Stomach smooth muscle (tissue), 2 donors: Measurements from ENCODE around the gene ADIRF.
"Not testable (repeated sequence)": the region's sequence is repeated elsewhere in the genome, so short reads cannot be mapped to it uniquely, and the experiment has no call there.

ENCODE experiments used
- H3K27ac ChIP-seq: one replicate; pipeline ENCODE4 v1.7.0; 2013; ENCODE audit warnings: mild to moderate bottlenecking, low read length, inconsistent platforms
- H3K27me3 ChIP-seq, 2 donors: one replicate each; pipeline ENCODE4 v1.7.0; 2013; ENCODE audit warnings: low read length in 2 of 2; ENCODE audit not compliant: insufficient read depth in 2 of 2, control insufficient read depth in 1 of 2
- H3K36me3 ChIP-seq, 2 donors: one replicate each; pipeline ENCODE4 v1.7.0; 2013; ENCODE audit warnings: low read length in 2 of 2; ENCODE audit not compliant: control insufficient read depth in 2 of 2, insufficient read depth in 2 of 2
- H3K4me1 ChIP-seq: one replicate; pipeline ENCODE4 v1.7.0; 2013; ENCODE audit warnings: low read length; ENCODE audit not compliant: control insufficient read depth, insufficient read depth
- H3K4me3 ChIP-seq, 2 donors: one replicate each; pipeline ENCODE4 v1.7.0; 2013; ENCODE audit warnings: low read length in 2 of 2
- H3K9ac ChIP-seq, 2 donors: one replicate each; pipeline ENCODE4 v1.7.0; 2013; ENCODE audit warnings: low read length in 2 of 2, mild to moderate bottlenecking in 1 of 2
- H3K9me3 ChIP-seq, 2 donors: one replicate each; pipeline ENCODE4 v1.7.0; 2013; ENCODE audit warnings: low read length in 2 of 2; ENCODE audit not compliant: control insufficient read depth in 2 of 2
- donor health status: healthy.
- donor health status: Pancreatic carcinoma.

ADIRF gene

GRCh38 chr10:87009134-87009696, 40.9 kb downstream of the ADIRF start:
- H3K4me3 ChIP-seq, H3K27me3 ChIP-seq, H3K4me1 ChIP-seq, H3K27ac ChIP-seq, H3K36me3 ChIP-seq, H3K9me3 ChIP-seq, H3K9ac ChIP-seq: not testable (repeated sequence)

GRCh38 chr10:87013528-87013927, 45.2 kb downstream of the ADIRF start:
- H3K4me1 ChIP-seq, H3K36me3 ChIP-seq, H3K9me3 ChIP-seq, H3K27ac ChIP-seq, H3K4me3 ChIP-seq, H3K27me3 ChIP-seq, H3K9ac ChIP-seq: not testable (repeated sequence)

GRCh38 chr10:87014986-87015716, 46.9 kb downstream of the ADIRF start:
- not testable (repeated sequence) for H3K4me3 ChIP-seq, H3K9ac ChIP-seq, H3K27ac ChIP-seq, H3K36me3 ChIP-seq, H3K9me3 ChIP-seq, H3K27me3 ChIP-seq, H3K4me1 ChIP-seq

- H3K9me3 ChIP-seq, H3K27me3 ChIP-seq, H3K4me3 ChIP-seq, H3K4me1 ChIP-seq, H3K36me3 ChIP-seq, H3K27ac ChIP-seq, H3K9ac ChIP-seq: not testable (repeated sequence)
Observed at GRCh38 chr10:87018127-87018526, 49.8 kb downstream of the ADIRF start.

GRCh38 chr10:87019066-87019465, 50.8 kb downstream of the ADIRF start:
- H3K36me3 ChIP-seq, H3K4me1 ChIP-seq, H3K9me3 ChIP-seq, H3K27ac ChIP-seq, H3K9ac ChIP-seq, H3K27me3 ChIP-seq, H3K4me3 ChIP-seq: not testable (repeated sequence)

- not testable (repeated sequence) for H3K9me3 ChIP-seq, H3K36me3 ChIP-seq, H3K4me1 ChIP-seq, H3K27me3 ChIP-seq, H3K4me3 ChIP-seq, H3K27ac ChIP-seq, H3K9ac ChIP-seq
Observed at GRCh38 chr10:87019504-87019903, 51.2 kb downstream of the ADIRF start.

- not testable (repeated sequence) for H3K27ac ChIP-seq, H3K4me3 ChIP-seq, H3K27me3 ChIP-seq, H3K36me3 ChIP-seq, H3K4me1 ChIP-seq, H3K9me3 ChIP-seq, H3K9ac ChIP-seq
Observed at GRCh38 chr10:87020056-87020455, 51.8 kb downstream of the ADIRF start, which contains the start of gene FAM25A. FAM25A (plus strand) TSS chr10:87020294; CDS start chr10:87020325, 31 bp downstream.
